HG03103 (cell line): ENCODE data around the gene GDE1.

Experiments
- ATAC-seq: cut with Tn5 transposase; IDR thresholded peaks from one replicate; pipeline ENCODE4 v1.9.1; 2021; ENCODE audit warnings: low read depth; ENCODE audit not compliant: unreplicated experiment

Gene GDE1

GRCh38 chr16:19524616-19525384 lies 2.9 kb upstream of the GDE1 start:
- no peak for ATAC-seq

- no peak for ATAC-seq
Measured at GRCh38 chr16:19524356-19524615, 2.4 kb upstream of the GDE1 start.

DNA sequence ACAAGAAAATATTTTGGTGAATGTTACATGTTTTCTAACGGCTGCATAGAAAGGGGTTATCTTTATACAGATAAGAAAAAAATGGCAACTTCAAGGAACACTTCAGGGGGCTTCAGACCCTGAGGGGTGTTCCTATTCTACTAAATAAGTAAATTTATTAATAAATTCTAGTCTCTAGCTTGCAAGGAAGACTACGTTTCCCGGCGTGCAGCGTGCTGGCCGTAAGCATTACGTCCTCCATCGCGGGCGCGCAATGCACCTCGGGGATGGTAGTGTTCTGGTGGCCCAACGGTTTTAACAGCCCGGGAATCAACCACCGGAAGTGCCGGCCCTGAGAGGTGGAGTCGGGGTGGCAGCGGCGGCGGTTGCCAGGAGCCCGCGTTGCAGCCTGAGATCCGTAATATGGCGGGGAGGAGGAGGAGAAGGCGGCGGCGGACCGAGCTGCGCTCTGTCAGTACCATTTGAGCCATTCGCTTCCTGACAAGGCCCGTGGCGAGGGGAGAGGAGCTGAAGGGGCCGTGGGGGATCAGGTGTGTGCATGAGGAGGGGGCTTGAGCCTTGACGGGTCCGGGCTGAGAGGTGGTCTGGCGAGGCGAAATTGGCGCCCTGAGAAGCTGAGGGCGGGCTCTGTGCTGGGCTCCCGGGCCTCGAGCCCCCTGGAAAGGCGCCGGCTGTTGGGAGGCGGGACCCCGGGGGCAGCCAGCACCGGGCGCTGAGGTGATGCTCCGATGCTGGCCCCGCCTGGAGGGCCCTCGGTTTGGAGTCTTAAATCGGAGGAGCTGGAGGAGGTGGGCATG lies 1.9 kb upstream of the GDE1 start, which contains the start of gene CCP110:
Gene CCP110, plus strand, starts transcription at position 384 of the 797 bp plus-strand sequence. CDS start 3,940 bp downstream, outside the sequence.
- peak; percentile 52 for ATAC-seq

- no peak for ATAC-seq
Measured at GRCh38 chr16:19523184-19523558, 1.3 kb upstream of the GDE1 start.

DNA sequence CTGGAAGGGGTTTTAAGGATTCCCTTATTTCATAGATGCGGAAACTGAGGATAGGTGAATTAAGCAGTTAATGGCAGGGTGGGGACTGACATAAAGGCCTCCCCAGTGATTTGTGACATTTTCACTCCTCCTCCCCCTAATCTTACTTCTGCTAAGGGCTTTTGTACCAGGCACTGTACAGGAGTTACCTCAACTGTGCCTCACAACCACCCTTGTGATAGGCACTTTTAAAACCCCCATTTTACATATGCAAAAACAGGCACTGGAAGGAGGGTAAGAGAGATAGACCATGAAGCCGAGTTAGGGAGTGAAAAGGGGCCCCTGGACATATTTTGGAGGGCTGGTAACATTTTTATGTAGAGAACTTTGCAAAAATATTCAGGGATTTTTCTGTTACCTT lies 862 bp upstream of the GDE1 start:
- no peak for ATAC-seq

GRCh38 chr16:19522397-19522732 lies 467 bp upstream of the GDE1 start:
- ATAC-seq = no peak

GRCh38 chr16:19520861-19521331 lies 1.0 kb downstream of the GDE1 start:
- no peak for ATAC-seq

DNA sequence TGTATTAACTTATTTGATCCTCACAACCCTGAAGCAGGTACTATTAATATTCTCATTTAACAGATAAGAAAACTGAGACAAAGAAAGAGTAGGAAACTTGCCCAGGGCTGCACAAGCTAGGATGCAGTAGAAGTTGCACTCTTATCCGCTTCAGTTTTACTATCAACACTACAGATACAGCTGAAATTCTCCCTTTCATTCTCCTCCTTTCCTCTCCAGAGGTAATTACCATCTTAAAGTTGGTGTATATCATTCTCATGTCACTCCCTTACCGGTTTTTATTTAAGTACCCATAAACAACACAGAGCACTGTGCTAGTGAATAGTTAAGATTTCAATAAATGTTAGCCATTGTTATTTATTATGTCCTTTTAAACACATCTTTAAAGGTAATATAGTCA lies 3.5 kb downstream of the GDE1 start:
- no peak for ATAC-seq

GRCh38 chr16:19517424-19518089 lies 4.3 kb downstream of the GDE1 start:
- ATAC-seq = no peak

DNA sequence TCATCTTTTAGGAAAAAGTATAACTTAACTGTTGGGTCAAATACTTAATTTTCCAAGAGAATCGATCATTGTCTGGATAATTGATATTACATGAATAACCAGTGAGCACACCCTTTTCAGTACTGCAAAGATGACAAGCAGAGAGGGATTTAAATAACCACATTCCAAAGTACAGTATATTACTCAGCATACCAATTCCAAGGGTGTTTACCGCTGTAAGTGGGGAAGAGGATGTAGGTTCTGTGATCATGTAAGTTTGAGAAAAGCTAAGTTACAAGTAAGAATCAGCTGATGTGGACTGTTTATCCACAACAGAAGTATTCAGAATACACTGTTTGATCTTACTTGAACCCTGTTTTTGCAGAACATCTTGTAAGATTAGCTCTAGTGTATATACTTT lies 6.1 kb downstream of the GDE1 start:
- no peak for ATAC-seq

- no peak for ATAC-seq
Measured at GRCh38 chr16:19513377-19514053, 8.4 kb downstream of the GDE1 start.

DNA sequence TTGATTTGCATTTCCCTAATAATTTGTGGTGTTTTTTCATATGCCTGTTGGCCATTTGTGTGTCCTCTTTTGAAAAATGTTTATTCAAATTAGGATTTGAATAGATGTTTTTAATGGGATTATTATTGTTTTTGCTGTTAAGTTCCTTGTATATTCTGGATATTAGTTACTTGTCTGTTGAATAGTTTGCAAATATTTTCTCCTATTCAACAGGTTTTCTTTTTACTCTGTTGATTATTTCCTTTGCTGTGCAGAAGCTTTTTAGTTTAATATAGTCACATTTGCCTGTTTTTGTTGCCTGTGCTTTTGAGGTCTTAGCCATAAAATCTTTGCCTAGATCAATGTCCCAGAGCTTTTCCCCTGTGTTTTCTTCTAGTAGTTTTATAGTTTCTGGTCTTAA lies 9.6 kb downstream of the GDE1 start:
- ATAC-seq = no peak

DNA sequence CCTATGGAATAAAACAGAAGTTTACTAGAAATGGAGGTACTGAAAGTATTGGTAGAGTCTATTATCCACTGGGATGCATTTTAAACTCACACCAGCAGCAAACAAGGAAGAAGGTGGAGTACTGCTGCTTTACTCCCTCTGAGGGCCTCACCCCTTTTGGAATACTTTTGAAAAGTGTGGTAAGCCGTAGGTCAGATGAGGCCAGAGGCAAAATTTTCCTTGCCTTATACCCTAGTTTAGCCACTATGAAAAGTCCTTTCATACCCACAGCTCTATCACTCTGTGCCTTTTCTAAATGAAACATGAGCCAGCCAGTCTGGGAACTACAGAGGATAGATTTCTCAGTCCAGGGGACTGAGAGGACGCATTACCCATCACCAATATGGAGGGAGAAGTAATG lies 14.0 kb downstream of the GDE1 start:
- ATAC-seq = no peak

GRCh38 chr16:19506965-19507364 lies 14.9 kb downstream of the GDE1 start:
- ATAC-seq = no peak

DNA sequence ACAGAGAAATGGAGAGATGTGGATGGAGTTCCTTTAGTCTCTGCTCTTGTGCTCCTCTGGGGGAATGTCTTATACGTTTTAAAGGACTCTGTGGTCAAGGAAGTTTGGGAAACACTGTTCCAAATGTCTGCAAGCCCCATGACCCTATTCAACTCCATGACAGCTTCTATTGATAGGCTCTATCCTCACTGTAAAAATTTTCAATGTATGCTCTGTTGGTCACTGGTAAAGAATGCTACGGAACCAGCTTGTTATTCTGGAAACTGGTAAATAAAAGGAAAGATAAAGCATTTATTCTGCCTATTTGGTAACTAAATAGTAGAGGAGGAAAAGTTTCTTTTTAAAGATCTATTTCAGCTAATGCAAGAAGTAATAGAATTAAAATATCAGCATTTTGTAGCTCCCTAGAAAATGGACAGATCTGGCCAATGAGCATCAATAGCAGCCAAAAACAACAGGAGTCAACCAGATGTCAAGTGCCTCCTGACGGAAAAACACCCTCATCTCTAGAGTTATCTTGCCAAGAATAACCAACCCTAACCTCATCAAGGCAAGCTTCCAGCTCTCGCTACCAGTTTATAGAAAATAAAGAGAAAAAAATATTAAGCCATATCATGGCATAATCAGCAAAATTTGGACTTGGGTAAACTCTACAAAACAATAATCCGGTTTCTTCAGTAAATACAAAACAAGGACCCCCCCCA lies 16.1 kb downstream of the GDE1 start:
- ATAC-seq = no peak

DNA sequence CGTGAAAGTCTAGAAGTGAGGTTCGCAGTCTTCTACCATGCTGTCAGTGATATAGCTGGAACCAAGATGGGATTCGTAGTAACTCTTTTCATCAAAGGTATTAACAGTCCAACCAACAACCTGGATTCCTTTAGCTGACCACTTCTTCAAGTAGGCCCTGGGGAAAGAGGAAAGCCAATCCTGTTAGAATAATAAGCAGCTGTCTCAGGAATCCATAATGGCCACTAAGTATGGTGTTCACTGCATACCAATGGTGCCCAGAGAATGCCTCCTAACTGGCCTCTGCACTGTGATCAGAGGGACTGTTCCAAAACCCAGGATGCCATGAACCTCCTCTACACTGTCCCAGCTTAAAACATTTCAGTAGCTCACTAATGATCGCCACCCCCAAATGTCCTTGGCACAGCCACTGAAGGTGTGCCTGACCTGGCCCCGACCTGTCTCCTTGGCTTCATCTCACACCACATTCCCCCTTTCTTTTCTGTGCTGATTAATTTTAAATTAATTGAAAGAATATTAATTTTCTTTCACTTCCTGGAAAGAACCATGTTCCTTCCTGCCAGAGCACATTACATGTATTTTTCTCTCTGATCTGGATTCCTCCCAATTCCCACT lies 18.3 kb downstream of the GDE1 start:
- no peak for ATAC-seq

DNA sequence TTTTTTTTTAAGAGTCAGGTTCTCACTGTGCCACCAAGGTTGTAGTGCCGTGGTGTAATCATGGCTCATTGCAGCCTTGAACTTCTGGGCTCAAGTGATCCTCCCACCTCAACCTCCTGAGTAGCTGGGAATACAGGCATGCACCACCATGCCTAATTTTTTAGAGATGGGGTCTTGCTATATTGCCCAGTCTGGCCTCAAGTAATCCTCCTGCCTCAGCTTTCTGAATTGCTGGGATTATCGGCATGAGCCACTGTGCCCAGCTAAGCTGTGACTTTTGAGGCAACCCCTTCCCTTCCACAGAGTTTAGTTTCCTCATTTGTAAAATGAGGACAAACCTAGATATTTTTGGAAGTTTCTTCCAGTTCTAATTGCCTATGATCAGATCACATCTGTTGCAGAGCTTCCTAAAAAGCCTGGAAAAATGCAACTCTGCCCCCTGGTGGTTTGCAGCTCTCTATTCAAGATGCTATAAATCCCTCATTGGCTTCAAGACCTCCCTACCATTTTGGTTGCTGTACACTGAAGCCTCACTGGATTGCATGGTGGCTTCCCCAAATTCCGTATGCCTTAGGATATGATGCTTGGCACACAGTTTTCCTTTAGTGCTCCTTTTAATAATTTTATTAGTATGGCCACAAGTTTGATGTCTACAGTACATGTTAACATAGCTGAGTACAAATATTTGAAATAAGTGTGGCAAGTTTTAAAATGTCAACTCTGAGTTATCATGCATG lies 19.3 kb downstream of the GDE1 start:
- no peak for ATAC-seq

GRCh38 chr16:19499481-19499880 lies 22.4 kb downstream of the GDE1 start:
- no peak for ATAC-seq

- ATAC-seq = no peak
Measured at GRCh38 chr16:19499006-19499405, 22.9 kb downstream of the GDE1 start.
